GM23338 (cell line): ENCODE measurements around the gene BTBD9. TPM values are rescaled to one million over a fixed set of nuclear protein-coding genes. Genes with fewer than 3 reads are reported as not detected.

Experiments used
- ATAC-seq: fragments of 200-7000 bp; cut with Tn5 transposase; 3 replicates; pipeline ENCODE4 v1.9.1; 2020
- DNase-seq: peaks from one replicate; pipeline ENCODE4 v3.0.0-alpha.2; 2015; ENCODE audit warnings: low spot score
- H2AFZ ChIP-seq: fragments of 200-600 bp; sonication (generic); 2 replicates; pipeline ENCODE4 v1.8.0; 2016; ENCODE audit warnings: antibody characterized with exemption, mild to moderate bottlenecking, moderate library complexity
- H3F3A ChIP-seq: fragments of 200-600 bp; sonication (generic); replicated peaks from 2 replicates; pipeline ENCODE4 v1.8.0; 2017; ENCODE audit warnings: antibody characterized with exemption, mixed run types, low read depth
- H3K27ac ChIP-seq: fragments of 200-600 bp; sonication (generic); 2 replicates; pipeline ENCODE4 v1.6.1; 2016; ENCODE audit warnings: low read depth
- H3K27me3 ChIP-seq: fragments of 200-600 bp; sonication (generic); 2 replicates; pipeline ENCODE4 v1.8.0; 2016; ENCODE audit warnings: mild to moderate bottlenecking, mixed run types, moderate library complexity; ENCODE audit not compliant: insufficient read depth
- H3K36me3 ChIP-seq: fragments of 200-600 bp; sonication (generic); 2 replicates; pipeline ENCODE4 v1.8.0; 2016; ENCODE audit warnings: mild to moderate bottlenecking; ENCODE audit not compliant: insufficient read depth
- H3K4me1 ChIP-seq: fragments of 200-600 bp; sonication (generic); 2 replicates; pipeline ENCODE4 v1.8.0; 2016; ENCODE audit warnings: mild to moderate bottlenecking, moderate library complexity; ENCODE audit not compliant: insufficient read depth
- H3K4me2 ChIP-seq: fragments of 200-600 bp; sonication (generic); 2 replicates; pipeline ENCODE4 v1.7.1; 2017; ENCODE audit warnings: mixed run types
- H3K4me3 ChIP-seq: fragments of 200-600 bp; sonication (generic); 2 replicates; pipeline ENCODE4 v1.6.1; 2016; ENCODE audit warnings: mixed run types
- H3K79me2 ChIP-seq: fragments of 200-600 bp; sonication (generic); replicated peaks from 2 replicates; pipeline ENCODE4 v1.8.0; 2017; ENCODE audit warnings: mild to moderate bottlenecking; ENCODE audit not compliant: insufficient read depth
- H3K9me2 ChIP-seq: fragments of 200-600 bp; sonication (generic); 2 replicates; pipeline ENCODE4 v1.8.0; 2017; ENCODE audit not compliant: insufficient read depth
- H4K20me1 ChIP-seq: fragments of 200-600 bp; sonication (generic); replicated peaks from 2 replicates; pipeline ENCODE4 v1.8.0; 2017; ENCODE audit warnings: mild to moderate bottlenecking; ENCODE audit not compliant: insufficient read depth
- H3K27ac Mint-ChIP-seq: 2 replicates; pipeline ENCODE4 v1.8.0; 2020; ENCODE audit warnings: inconsistent platforms, mild to moderate bottlenecking, moderate library complexity, mixed read lengths
- H3K27me3 Mint-ChIP-seq: 3 replicates; pipeline ENCODE4 v1.8.0; 2022; ENCODE audit warnings: low read depth, mild to moderate bottlenecking, moderate library complexity, mixed read lengths, inconsistent platforms; ENCODE audit not compliant: insufficient read depth, poor library complexity
- H3K36me3 Mint-ChIP-seq: 3 replicates; pipeline ENCODE4 v1.8.0; 2021; ENCODE audit warnings: low read depth, mild to moderate bottlenecking, inconsistent platforms, moderate library complexity, mixed read lengths
- H3K4me1 Mint-ChIP-seq: 3 replicates; pipeline ENCODE4 v1.8.0; 2020; ENCODE audit warnings: mild to moderate bottlenecking, inconsistent platforms, mixed read lengths
- H3K4me3 Mint-ChIP-seq: 3 replicates; pipeline ENCODE4 v1.8.0; 2021; ENCODE audit warnings: moderate library complexity, mild to moderate bottlenecking, inconsistent platforms, mixed read lengths
- H3K9me3 Mint-ChIP-seq: 3 replicates; pipeline ENCODE4 v1.8.0; 2020; ENCODE audit warnings: moderate library complexity, mild to moderate bottlenecking, inconsistent platforms, mixed read lengths
- CREB1 ChIP-seq: fragments of 250-450 bp; sonication (Bioruptor Pico); IDR thresholded peaks from 2 replicates; pipeline ENCODE4 v1.5.0; 2020; ENCODE audit warnings: low read depth, mild to moderate bottlenecking, moderate library complexity
- EZH2 ChIP-seq: fragments of 200-600 bp; sonication (generic); IDR thresholded peaks from one replicate; pipeline ENCODE4 v1.8.0; 2017; ENCODE audit warnings: antibody characterized with exemption, mild to moderate bottlenecking, low read depth; ENCODE audit not compliant: unreplicated experiment
- JUNB ChIP-seq: IDR thresholded peaks from one replicate; pipeline ENCODE4 v1.6.1; 2016; ENCODE audit warnings: antibody characterized with exemption; ENCODE audit not compliant: unreplicated experiment
- NANOG ChIP-seq: IDR thresholded peaks from 2 replicates; pipeline ENCODE4 v1.6.1; 2016; ENCODE audit warnings: antibody characterized with exemption, borderline replicate concordance
- POLR2AphosphoS5 ChIP-seq: IDR thresholded peaks from 2 replicates; pipeline ENCODE4 v1.6.1; 2016; ENCODE audit warnings: antibody characterized with exemption, low read depth
- REST ChIP-seq: IDR thresholded peaks from one replicate; pipeline ENCODE4 v1.6.1; 2018; ENCODE audit warnings: antibody characterized with exemption; ENCODE audit not compliant: unreplicated experiment
- STAT1 ChIP-seq: IDR thresholded peaks from one replicate; pipeline ENCODE4 v1.6.1; 2016; ENCODE audit warnings: antibody characterized with exemption; ENCODE audit not compliant: unreplicated experiment
- ZNF114 ChIP-seq: fragments of 250-450 bp; sonication (Bioruptor Pico); IDR thresholded peaks from 2 replicates; pipeline ENCODE4 v1.5.0; 2020; ENCODE audit warnings: mild to moderate bottlenecking, moderate library complexity
- ZNF331 ChIP-seq: fragments of 250-450 bp; sonication (Bioruptor Pico); IDR thresholded peaks from 2 replicates; pipeline ENCODE4 v1.5.0; 2020; ENCODE audit warnings: low read depth, mild to moderate bottlenecking, moderate library complexity
- ZNF462 ChIP-seq: fragments of 250-450 bp; sonication (Bioruptor Pico); IDR thresholded peaks from 2 replicates; pipeline ENCODE4 v1.5.0; 2020; ENCODE audit warnings: mild to moderate bottlenecking, moderate library complexity
- polyA plus RNA-seq: library from polyadenylated mRNA; unstranded; fragments of >200 nt; fragmentation: Nextera tagmentation; extraction: Ambion mirVana; gene quantifications from 2 replicates; pipeline ENCODE4 v1.2.1, GENCODE V29; 2016
- total RNA-seq: library from RNA; depleted of rRNA; stranded (reverse); fragments of >200 nt; shearing (Covaris generic); gene quantifications from 2 replicates; pipeline ENCODE4 v1.2.3, GENCODE V29; 2014
- TF ChIP-seq, protein P1 (sequence below), 2 experiments: fragments of 200-600 bp in 1 of 2; sonication (generic) in 1 of 2; conservative IDR thresholded peaks; 2 replicates each; pipeline versions ENCODE4 v1.5.1 to v1.6.1; 2016 to 2017; ENCODE audit warnings: antibody characterized with exemption in 2 of 2, low read depth in 2 of 2, mild to moderate bottlenecking in 2 of 2, moderate library complexity in 1 of 2
- TF ChIP-seq, protein P2 (sequence below): IDR thresholded peaks from 2 replicates; pipeline ENCODE4 v1.6.1; 2016; ENCODE audit warnings: antibody characterized with exemption

The BTBD9 gene
- total and polyA plus RNA-seq, 2 experiments from 2014 or later, result 4.2 to 5.3 TPM

DNA sequence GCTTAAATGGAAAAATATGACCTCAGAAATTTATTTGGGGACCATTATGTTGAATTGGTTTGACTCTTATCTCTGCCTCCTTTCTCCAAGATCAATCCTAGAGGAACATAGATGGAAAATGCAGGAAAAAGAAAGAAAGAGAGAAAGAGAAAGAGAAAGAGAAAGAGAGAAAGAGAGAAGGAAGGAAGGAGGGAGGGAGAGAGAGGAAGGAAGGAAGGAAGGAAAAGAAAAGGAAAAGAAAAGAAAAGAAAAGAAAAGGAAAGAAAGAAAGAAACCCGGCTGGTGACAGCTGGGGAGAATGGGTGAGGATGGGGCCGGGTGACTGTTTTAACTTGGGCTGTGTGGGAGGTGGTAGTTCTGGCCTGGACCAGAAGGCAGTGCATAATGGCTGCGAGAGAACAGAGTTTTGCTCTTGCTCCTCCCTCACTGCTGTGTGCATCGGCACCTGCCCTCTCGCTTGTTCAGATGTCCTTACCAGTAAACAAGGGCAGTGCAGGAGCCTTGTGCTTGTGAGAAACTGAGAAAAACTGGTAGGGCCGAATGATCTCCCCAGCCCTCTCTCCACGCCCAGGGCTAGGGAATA is 38.5 kb upstream of the BTBD9 start:
- Mint-ChIP-seq H3K4me1 (no peaks in the 10 kb centered on the region; the same call in 2 of the 3 replicates), H3K4me3 (no peak overlapping the region), H3K27me3 (no peaks in the 10 kb centered on the region), H3K9me3 (no peaks in the 10 kb centered on the region), H3K27ac (peak overlapping the region; percentile 72; the same call in 1 of the 2 replicates), H3K36me3 (peaks cover 54% of the 10 kb centered on the region)
- DNase-seq (no peak), ATAC-seq (no peak)
- Histone ChIP-seq H3K79me2 (no peaks in the 10 kb centered on the region), H2AFZ (no peak overlapping the region), H3K9me2 (no peaks in the 10 kb centered on the region), H3K4me2 (no peak overlapping the region), H4K20me1 (peaks cover 38% of the 10 kb centered on the region; the same call in 1 of the 2 replicates), H3F3A (no peaks in the 10 kb centered on the region; the same call in 1 of the 2 replicates), H3K4me3 (no peak overlapping the region), H3K27me3 (no peaks in the 10 kb centered on the region), H3K27ac (no peak overlapping the region), H3K36me3 (peaks cover 27% of the 10 kb centered on the region), H3K4me1 (no peaks in the 10 kb centered on the region)
- TF ChIP-seq EZH2, result no peak
- no peak for TF ChIP-seq ZNF331 (CRISPR knock-in tag)
- TF ChIP-seq, protein P1, sequence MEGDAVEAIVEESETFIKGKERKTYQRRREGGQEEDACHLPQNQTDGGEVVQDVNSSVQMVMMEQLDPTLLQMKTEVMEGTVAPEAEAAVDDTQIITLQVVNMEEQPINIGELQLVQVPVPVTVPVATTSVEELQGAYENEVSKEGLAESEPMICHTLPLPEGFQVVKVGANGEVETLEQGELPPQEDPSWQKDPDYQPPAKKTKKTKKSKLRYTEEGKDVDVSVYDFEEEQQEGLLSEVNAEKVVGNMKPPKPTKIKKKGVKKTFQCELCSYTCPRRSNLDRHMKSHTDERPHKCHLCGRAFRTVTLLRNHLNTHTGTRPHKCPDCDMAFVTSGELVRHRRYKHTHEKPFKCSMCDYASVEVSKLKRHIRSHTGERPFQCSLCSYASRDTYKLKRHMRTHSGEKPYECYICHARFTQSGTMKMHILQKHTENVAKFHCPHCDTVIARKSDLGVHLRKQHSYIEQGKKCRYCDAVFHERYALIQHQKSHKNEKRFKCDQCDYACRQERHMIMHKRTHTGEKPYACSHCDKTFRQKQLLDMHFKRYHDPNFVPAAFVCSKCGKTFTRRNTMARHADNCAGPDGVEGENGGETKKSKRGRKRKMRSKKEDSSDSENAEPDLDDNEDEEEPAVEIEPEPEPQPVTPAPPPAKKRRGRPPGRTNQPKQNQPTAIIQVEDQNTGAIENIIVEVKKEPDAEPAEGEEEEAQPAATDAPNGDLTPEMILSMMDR (conservative IDR thresholded peaks at IDR 0.05; ENCODE audit: low read depth in 2 of 2), result no peak
- TF ChIP-seq ZNF462 (CRISPR knock-in tag), result no peak
- TF ChIP-seq CREB1 (CRISPR knock-in tag), result no peak
- TF ChIP-seq POLR2AphosphoS5, result no peak
- no peak for TF ChIP-seq ZNF114
- TF ChIP-seq, protein P2, sequence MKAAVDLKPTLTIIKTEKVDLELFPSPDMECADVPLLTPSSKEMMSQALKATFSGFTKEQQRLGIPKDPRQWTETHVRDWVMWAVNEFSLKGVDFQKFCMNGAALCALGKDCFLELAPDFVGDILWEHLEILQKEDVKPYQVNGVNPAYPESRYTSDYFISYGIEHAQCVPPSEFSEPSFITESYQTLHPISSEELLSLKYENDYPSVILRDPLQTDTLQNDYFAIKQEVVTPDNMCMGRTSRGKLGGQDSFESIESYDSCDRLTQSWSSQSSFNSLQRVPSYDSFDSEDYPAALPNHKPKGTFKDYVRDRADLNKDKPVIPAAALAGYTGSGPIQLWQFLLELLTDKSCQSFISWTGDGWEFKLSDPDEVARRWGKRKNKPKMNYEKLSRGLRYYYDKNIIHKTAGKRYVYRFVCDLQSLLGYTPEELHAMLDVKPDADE, result no peak
- TF ChIP-seq JUNB, result no peak
- no peak for TF ChIP-seq NANOG
- no peak for TF ChIP-seq STAT1
- no peak for TF ChIP-seq REST
